ENCODE measurements around the gene APOBEC3B.
"Not testable (repeated sequence)": the region's sequence is repeated elsewhere in the genome, so short reads cannot be mapped to it uniquely, and the experiment has no call there.

The APOBEC3B gene

GRCh38 chr22:38970551-38970950 is 11.6 kb upstream of the APOBEC3B start:
- no peak overlapping the region for H3K4me3 ChIP-seq (ENCODE audit: low read length)
- no peak overlapping the region for H3K9ac ChIP-seq (ENCODE audit: low read length)
- DNase-seq (ENCODE audit: low read depth) = no peak
- peaks cover 3% of the 10 kb centered on the region for H3K9me3 ChIP-seq (ENCODE audit: control insufficient read depth, low read length)
- H3K27me3 ChIP-seq (replicated peaks; ENCODE audit: control insufficient read depth, insufficient read depth, low read length) = peaks cover 63% of the 10 kb centered on the region
- no peaks in the 10 kb centered on the region for H3K36me3 ChIP-seq (ENCODE audit: control insufficient read depth, insufficient read depth, low read length, severe bottlenecking)
- H3K4me1 ChIP-seq (ENCODE audit: control insufficient read depth, insufficient read depth, low read length) = no peaks in the 10 kb centered on the region

- Histone ChIP-seq H3K36me3 (ENCODE audit: control insufficient read depth, insufficient read depth, low read length, severe bottlenecking) (no peaks in the 10 kb centered on the region), H3K4me3 (ENCODE audit: low read length) (no peak overlapping the region), H3K9me3 (ENCODE audit: control insufficient read depth, low read length) (peaks cover 9% of the 10 kb centered on the region), H3K27me3 (replicated peaks; ENCODE audit: control insufficient read depth, insufficient read depth, low read length) (peaks cover 60% of the 10 kb centered on the region), H3K4me1 (ENCODE audit: control insufficient read depth, insufficient read depth, low read length) (no peaks in the 10 kb centered on the region), H3K9ac (ENCODE audit: low read length) (no peak overlapping the region)
- no peak for DNase-seq (ENCODE audit: low read depth)
These were observed 10.9 kb upstream of the APOBEC3B start for GRCh38 chr22:38971202-38971601.

- H3K36me3 ChIP-seq (ENCODE audit: control insufficient read depth, insufficient read depth, low read length, severe bottlenecking) = no peaks in the 10 kb centered on the region
These were observed 10.4 kb upstream of the APOBEC3B start for GRCh38 chr22:38971791-38972190.

DNA sequence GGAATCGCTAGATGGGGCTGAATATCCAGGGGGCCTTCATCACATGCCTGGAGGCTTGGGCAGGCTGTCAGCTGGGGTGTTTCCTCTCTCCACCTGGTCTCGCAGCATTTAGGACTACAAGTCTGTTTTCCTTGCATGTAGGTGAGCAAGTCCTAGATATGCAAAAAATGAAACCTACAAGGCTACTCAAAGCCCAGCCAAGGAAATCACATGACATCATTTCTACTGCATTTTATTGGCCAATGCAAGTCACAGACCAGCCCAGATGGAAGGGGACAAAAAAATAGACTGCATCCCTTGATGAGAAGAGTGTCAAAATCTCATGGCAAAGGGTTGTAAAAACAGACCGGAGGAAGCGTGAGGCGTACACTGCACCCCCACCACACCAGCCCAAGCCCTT is 9.6 kb upstream of the APOBEC3B start:
- H3K36me3 ChIP-seq (ENCODE audit: control insufficient read depth, insufficient read depth, low read length, severe bottlenecking) = no peaks in the 10 kb centered on the region
- no peak overlapping the region for H3K9ac ChIP-seq (ENCODE audit: low read length)
- peaks cover 50% of the 10 kb centered on the region for H3K27me3 ChIP-seq (replicated peaks; ENCODE audit: control insufficient read depth, insufficient read depth, low read length)
- no peak for DNase-seq (ENCODE audit: low read depth)
- H3K9me3 ChIP-seq (ENCODE audit: control insufficient read depth, low read length) = peaks cover 11% of the 10 kb centered on the region
- no peaks in the 10 kb centered on the region for H3K4me1 ChIP-seq (ENCODE audit: control insufficient read depth, insufficient read depth, low read length)
- no peak overlapping the region for H3K4me3 ChIP-seq (ENCODE audit: low read length)

More at GRCh38 chr22:38971791-38972190, 10.4 kb upstream of the APOBEC3B start:
- DNase-seq (ENCODE audit: low read depth) = no peak
- H3K4me1 ChIP-seq (ENCODE audit: control insufficient read depth, insufficient read depth, low read length) = no peaks in the 10 kb centered on the region
- no peak overlapping the region for H3K4me3 ChIP-seq (ENCODE audit: low read length)
- peaks cover 58% of the 10 kb centered on the region for H3K27me3 ChIP-seq (replicated peaks; ENCODE audit: control insufficient read depth, insufficient read depth, low read length)
- peaks cover 11% of the 10 kb centered on the region for H3K9me3 ChIP-seq (ENCODE audit: control insufficient read depth, low read length)
- no peak overlapping the region for H3K9ac ChIP-seq (ENCODE audit: low read length)

DNA sequence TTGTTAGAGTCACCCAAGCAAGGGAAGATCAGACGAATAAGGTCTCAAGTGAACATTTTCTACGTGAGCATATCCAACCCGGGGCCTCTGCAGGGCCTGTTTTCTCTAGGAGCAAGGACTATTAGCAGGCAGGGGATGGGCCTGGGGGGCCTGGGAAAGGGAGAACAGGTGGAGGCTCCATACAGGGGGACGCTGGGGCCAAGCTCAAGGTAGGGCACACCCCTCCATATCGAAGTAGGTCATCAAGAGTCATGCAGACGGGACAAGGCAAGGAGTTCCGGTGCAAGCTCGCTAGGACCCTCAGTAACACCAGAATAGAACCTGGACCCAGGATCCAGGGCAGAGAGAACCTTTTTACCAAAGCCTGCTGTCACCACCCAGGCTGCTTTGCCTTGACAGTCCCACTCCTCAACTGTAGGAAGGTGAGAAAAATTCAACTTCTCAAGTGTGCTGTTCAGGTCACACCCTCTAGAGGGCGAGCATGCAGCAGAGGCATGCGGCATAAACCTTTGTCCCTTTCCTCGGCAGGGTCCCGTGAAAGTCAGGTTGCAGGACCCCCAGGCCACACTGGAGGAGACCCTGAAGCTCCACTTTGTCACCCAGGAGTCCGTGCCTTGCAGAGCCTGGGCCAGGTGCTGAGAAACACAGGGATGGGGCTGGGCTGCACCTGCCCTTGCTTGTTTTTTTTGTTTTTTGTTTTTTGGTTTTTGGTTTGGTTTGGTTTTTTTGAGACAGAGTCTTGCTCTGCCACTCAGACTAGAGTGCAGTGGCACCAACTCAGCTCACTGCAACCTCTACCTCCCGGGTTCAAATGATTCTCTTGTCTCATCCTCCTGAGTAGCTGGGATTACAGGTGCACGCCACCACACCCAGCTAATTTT is 8.6 kb upstream of the APOBEC3B start:
- Histone ChIP-seq H3K4me1 (ENCODE audit: control insufficient read depth, insufficient read depth, low read length) (no peaks in the 10 kb centered on the region), H3K9me3 (ENCODE audit: control insufficient read depth, low read length) (peaks cover 11% of the 10 kb centered on the region), H3K4me3 (ENCODE audit: low read length) (no peak overlapping the region), H3K36me3 (ENCODE audit: control insufficient read depth, insufficient read depth, low read length, severe bottlenecking) (no peaks in the 10 kb centered on the region), H3K9ac (ENCODE audit: low read length) (no peak overlapping the region), H3K27me3 (replicated peaks; ENCODE audit: control insufficient read depth, insufficient read depth, low read length) (peaks cover 40% of the 10 kb centered on the region)
- DNase-seq (ENCODE audit: low read depth) = peak; percentile 72

DNA sequence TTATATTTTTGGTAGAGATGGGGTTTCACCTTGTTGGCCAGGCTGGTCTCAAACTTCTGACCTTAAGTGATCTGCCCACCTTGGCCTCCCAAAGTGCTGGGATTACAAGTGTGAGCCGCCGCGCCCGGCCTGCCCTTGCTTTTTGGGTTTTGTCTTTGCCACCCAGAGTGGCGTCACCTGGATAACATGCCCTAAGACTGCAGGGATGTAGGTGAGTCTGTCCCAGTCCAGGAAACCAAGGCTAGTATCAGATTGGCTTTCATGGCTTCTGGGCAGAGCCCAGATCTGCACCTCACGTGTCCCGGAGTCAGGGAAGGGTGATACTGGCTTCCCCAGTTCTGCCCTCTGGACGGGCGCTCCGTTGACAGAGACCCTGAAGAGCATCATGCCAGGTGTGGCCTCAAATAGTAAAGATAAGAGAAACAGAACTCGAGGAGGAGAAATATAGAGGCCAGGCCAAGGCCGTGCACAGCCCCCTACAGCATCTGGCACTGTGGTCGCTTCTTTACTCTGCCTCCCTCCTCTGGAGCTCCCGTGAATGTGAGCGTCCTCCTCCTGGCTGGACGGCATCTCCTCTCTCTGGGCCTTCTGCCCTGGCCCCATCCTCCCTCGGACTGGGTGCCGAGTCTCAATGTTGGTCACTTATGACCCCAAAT is 7.8 kb upstream of the APOBEC3B start:
- Histone ChIP-seq H3K9ac (ENCODE audit: low read length) (no peak overlapping the region), H3K4me3 (ENCODE audit: low read length) (no peak overlapping the region), H3K36me3 (ENCODE audit: control insufficient read depth, insufficient read depth, low read length, severe bottlenecking) (no peaks in the 10 kb centered on the region), H3K4me1 (ENCODE audit: control insufficient read depth, insufficient read depth, low read length) (no peaks in the 10 kb centered on the region), H3K9me3 (ENCODE audit: control insufficient read depth, low read length) (peaks cover 11% of the 10 kb centered on the region), H3K27me3 (replicated peaks; ENCODE audit: control insufficient read depth, insufficient read depth, low read length) (peaks cover 34% of the 10 kb centered on the region)
- DNase-seq (ENCODE audit: low read depth) = no peak

DNA sequence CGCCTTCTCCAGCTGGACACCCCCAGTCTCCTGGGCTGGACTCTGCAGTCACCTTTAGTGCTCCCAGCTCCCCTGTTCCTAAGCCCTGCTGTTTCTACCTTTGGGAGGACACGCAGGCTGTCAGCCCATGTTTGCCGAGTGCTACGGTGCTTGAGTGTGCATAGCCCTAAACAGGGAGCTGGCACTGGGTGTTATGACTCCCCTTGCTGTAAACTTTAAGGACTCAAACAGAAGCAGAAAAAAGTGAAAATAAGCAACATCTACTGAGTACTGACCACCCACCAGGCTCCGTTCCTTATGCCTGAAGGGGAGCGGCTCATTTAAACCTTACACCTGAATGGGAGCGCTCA is 7.3 kb upstream of the APOBEC3B start:
- no peaks in the 10 kb centered on the region for H3K4me1 ChIP-seq (ENCODE audit: control insufficient read depth, insufficient read depth, low read length)
- no peak overlapping the region for H3K9ac ChIP-seq (ENCODE audit: low read length)
- H3K27me3 ChIP-seq (replicated peaks; ENCODE audit: control insufficient read depth, insufficient read depth, low read length) = peaks cover 31% of the 10 kb centered on the region
- peaks cover 11% of the 10 kb centered on the region for H3K9me3 ChIP-seq (ENCODE audit: control insufficient read depth, low read length)
- no peaks in the 10 kb centered on the region for H3K36me3 ChIP-seq (ENCODE audit: control insufficient read depth, insufficient read depth, low read length, severe bottlenecking)
- DNase-seq (ENCODE audit: low read depth) = no peak
- H3K4me3 ChIP-seq (ENCODE audit: low read length) = no peak overlapping the region

- H3K9me3 ChIP-seq (ENCODE audit: control insufficient read depth, low read length) = peaks cover 11% of the 10 kb centered on the region
- not testable (repeated sequence) for H3K9ac ChIP-seq (ENCODE audit: low read length); H3K4me3 ChIP-seq (ENCODE audit: low read length); H3K27me3 ChIP-seq (replicated peaks; ENCODE audit: control insufficient read depth, insufficient read depth, low read length); H3K36me3 ChIP-seq (ENCODE audit: control insufficient read depth, insufficient read depth, low read length, severe bottlenecking); DNase-seq (ENCODE audit: low read depth); H3K4me1 ChIP-seq (ENCODE audit: control insufficient read depth, insufficient read depth, low read length)
These were observed 4.9 kb upstream of the APOBEC3B start for GRCh38 chr22:38977289-38977688.

GRCh38 chr22:38980587-38980986 is 1.6 kb upstream of the APOBEC3B start:
- not testable (repeated sequence) for H3K27me3 ChIP-seq (replicated peaks; ENCODE audit: control insufficient read depth, insufficient read depth, low read length)

DNA sequence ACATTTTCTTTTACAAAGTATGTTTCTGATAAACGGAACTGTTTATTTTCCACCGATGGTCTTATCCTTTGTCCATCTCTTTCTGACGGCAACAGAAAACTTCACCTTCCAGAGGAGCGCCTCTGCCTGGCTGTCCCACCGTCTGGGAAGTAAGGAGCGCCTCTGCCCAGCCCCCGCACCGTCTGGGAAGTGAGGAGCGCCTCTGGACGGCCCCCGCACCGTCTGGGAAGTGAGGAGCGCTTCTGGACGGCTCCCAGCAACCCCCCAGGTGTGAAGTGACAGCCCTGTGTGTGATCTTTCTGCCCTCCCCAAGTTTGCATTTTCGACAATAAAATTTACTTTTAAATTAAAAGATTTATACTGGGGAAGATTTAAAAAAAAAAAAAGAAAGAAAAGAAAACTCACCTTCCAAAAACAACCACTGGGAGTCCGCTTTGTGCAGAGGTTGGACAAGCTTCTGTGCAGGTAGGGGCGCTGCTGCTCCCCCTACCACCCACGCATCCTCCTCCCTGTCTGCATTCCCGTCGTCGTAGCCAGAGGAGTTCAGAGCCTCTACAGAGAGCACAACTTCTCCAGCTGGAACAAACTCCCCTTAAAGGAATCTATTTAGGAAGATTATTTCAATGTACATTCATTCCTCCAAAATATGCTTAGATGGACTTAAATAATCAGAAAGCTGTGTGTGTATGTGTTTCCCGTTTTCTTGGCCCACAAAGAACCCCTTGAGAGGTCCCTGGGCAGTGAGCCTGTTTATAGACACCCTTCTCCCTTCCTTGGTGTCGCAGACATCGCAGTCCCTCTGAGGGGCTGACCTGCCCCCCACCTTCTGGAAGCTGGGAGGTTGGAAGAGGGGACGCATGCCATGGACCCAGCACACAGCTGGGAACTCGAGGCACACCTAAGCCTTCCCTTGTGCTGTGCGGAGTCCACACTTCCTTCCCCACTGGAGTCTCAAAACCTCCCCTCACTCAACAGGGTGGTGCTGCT is 849 bp upstream of the APOBEC3B start:
- Histone ChIP-seq H3K9me3 (ENCODE audit: control insufficient read depth, low read length) (peaks cover under 1% of the 10 kb centered on the region), H3K4me1 (ENCODE audit: control insufficient read depth, insufficient read depth, low read length) (peaks cover 9% of the 10 kb centered on the region), H3K9ac (ENCODE audit: low read length) (no peak overlapping the region), H3K36me3 (ENCODE audit: control insufficient read depth, insufficient read depth, low read length, severe bottlenecking) (no peaks in the 10 kb centered on the region), H3K27me3 (replicated peaks; ENCODE audit: control insufficient read depth, insufficient read depth, low read length) (no peaks in the 10 kb centered on the region), H3K4me3 (ENCODE audit: low read length) (peak overlapping the region; percentile 78)
- peak; percentile 58 for DNase-seq (ENCODE audit: low read depth)

More at GRCh38 chr22:38980587-38980986, 1.6 kb upstream of the APOBEC3B start:
- H3K36me3 ChIP-seq (ENCODE audit: control insufficient read depth, insufficient read depth, low read length, severe bottlenecking); H3K4me1 ChIP-seq (ENCODE audit: control insufficient read depth, insufficient read depth, low read length); H3K9ac ChIP-seq (ENCODE audit: low read length); H3K9me3 ChIP-seq (ENCODE audit: control insufficient read depth, low read length); H3K4me3 ChIP-seq (ENCODE audit: low read length); DNase-seq (ENCODE audit: low read depth): not testable (repeated sequence)

- H3K4me1 ChIP-seq (ENCODE audit: control insufficient read depth, insufficient read depth, low read length) = peaks cover 9% of the 10 kb centered on the region
- DNase-seq (ENCODE audit: low read depth) = no peak
- no peaks in the 10 kb centered on the region for H3K9me3 ChIP-seq (ENCODE audit: control insufficient read depth, low read length)
- H3K4me3 ChIP-seq (ENCODE audit: low read length) = no peak overlapping the region
- H3K27me3 ChIP-seq (replicated peaks; ENCODE audit: control insufficient read depth, insufficient read depth, low read length) = peaks cover 3% of the 10 kb centered on the region
- H3K9ac ChIP-seq (ENCODE audit: low read length) = no peak overlapping the region
- no peaks in the 10 kb centered on the region for H3K36me3 ChIP-seq (ENCODE audit: control insufficient read depth, insufficient read depth, low read length, severe bottlenecking)
These were observed 2.1 kb downstream of the APOBEC3B start for GRCh38 chr22:38984224-38984623.

All from adipocyte (in vitro differentiated cells).